ENCODE data around the gene KCNRG.
"Not testable (repeated sequence)": the region's sequence is repeated elsewhere in the genome, so short reads cannot be mapped to it uniquely, and the experiment has no call there.

Gene KCNRG

GRCh38 chr13:50060718-50061117 lies 45.5 kb downstream of the KCNRG start:
- no peak for DNase-seq (ENCODE audit: low spot score)

DNA sequence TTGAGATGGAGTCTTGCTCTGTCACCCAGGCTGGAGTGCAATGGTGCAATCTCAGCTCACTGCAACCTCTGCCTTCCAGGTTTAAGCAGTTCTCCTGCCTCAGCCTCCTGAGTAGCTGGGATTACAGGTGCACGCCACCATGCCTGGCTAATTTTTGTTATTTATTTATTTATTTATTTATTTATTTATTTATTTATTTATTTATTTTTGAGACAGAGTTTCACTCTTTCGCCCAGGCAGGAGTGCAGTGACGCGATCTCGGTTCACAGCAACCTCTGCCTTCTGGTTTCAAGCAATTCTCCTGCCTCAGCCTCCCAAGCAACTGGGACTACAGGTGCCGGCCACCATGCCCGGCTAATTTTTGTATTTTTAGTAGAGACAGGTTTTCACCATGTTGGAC lies 47.1 kb downstream of the KCNRG start:
- DNase-seq (ENCODE audit: low spot score): not testable (repeated sequence)

More at GRCh38 chr13:50060718-50061117, 45.5 kb downstream of the KCNRG start:
- TF ChIP-seq, protein P1, sequence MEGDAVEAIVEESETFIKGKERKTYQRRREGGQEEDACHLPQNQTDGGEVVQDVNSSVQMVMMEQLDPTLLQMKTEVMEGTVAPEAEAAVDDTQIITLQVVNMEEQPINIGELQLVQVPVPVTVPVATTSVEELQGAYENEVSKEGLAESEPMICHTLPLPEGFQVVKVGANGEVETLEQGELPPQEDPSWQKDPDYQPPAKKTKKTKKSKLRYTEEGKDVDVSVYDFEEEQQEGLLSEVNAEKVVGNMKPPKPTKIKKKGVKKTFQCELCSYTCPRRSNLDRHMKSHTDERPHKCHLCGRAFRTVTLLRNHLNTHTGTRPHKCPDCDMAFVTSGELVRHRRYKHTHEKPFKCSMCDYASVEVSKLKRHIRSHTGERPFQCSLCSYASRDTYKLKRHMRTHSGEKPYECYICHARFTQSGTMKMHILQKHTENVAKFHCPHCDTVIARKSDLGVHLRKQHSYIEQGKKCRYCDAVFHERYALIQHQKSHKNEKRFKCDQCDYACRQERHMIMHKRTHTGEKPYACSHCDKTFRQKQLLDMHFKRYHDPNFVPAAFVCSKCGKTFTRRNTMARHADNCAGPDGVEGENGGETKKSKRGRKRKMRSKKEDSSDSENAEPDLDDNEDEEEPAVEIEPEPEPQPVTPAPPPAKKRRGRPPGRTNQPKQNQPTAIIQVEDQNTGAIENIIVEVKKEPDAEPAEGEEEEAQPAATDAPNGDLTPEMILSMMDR (IDR thresholded peaks at IDR 0.05; ENCODE audit: extremely low read depth, missing control alignments): no peak

- TF ChIP-seq, protein P1 (IDR thresholded peaks at IDR 0.05; ENCODE audit: extremely low read depth, missing control alignments): no peak
- no peak for DNase-seq (ENCODE audit: low spot score)
These were observed 50.5 kb downstream of the KCNRG start for GRCh38 chr13:50065712-50066111.

DNA sequence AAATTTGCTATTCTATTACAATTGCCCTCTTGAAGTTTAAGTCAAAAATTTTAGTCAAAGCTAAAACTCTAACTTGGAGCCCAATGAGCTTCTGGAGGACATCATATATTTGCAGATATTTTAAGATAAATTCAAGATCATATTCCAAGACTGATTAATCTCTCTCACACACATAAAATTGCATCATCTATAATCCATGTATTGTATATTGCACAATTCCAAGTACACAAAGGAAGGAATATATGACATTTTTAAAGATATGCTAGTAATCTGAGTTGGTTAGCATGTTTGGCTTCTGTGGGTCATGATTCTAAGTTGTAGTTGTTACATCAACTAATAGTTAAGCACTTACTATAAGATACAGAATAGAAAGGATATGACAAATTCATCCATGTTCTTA lies 53.3 kb downstream of the KCNRG start:
- TF ChIP-seq, protein P1 (IDR thresholded peaks at IDR 0.05; ENCODE audit: extremely low read depth, missing control alignments): no peak

GRCh38 chr13:50069261-50069660 lies 54.0 kb downstream of the KCNRG start:
- TF ChIP-seq, protein P1 (IDR thresholded peaks at IDR 0.05; ENCODE audit: extremely low read depth, missing control alignments): no peak
- DNase-seq (ENCODE audit: low spot score): no peak

More for the DNA sequence above, 53.3 kb downstream of the KCNRG start:
- DNase-seq (ENCODE audit: low spot score): no peak

GRCh38 chr13:50070186-50070585 lies 54.9 kb downstream of the KCNRG start:
- TF ChIP-seq, protein P1 (IDR thresholded peaks at IDR 0.05; ENCODE audit: extremely low read depth, missing control alignments): no peak

More at GRCh38 chr13:50070186-50070585, 54.9 kb downstream of the KCNRG start:
- no peak for DNase-seq (ENCODE audit: low spot score)
